Fibroblast of skin of left quadriceps (primary cell): ENCODE measurements around the gene TBC1D9B.
"Not testable (repeated sequence)": the region's sequence is repeated elsewhere in the genome, so short reads cannot be mapped to it uniquely, and the experiment has no call there.

Source experiments
- DNase-seq, 2 experiments: peaks; one replicate each; pipeline ENCODE4 v3.0.0-alpha.2; 2013; ENCODE audit warnings: low read depth in 2 of 2

TBC1D9B gene

GRCh38 chr5:179839328-179840256 is 68.1 kb downstream of the TBC1D9B start:
- no peak for DNase-seq

GRCh38 chr5:179837076-179838011 is 70.4 kb downstream of the TBC1D9B start:
- no peak for DNase-seq

- DNase-seq, result no peak
These were observed 71.3 kb downstream of the TBC1D9B start for GRCh38 chr5:179836225-179837019.

GRCh38 chr5:179834871-179835270 is 72.8 kb downstream of the TBC1D9B start:
- not testable (repeated sequence) for DNase-seq

GRCh38 chr5:179834120-179834519 is 73.6 kb downstream of the TBC1D9B start:
- DNase-seq, result no peak

GRCh38 chr5:179833709-179834070 is 74.0 kb downstream of the TBC1D9B start:
- no peak for DNase-seq

- DNase-seq, result no peak
These were observed 74.5 kb downstream of the TBC1D9B start for GRCh38 chr5:179833056-179833708.

- DNase-seq, result no peak
These were observed 75.5 kb downstream of the TBC1D9B start for GRCh38 chr5:179832039-179832745.

- DNase-seq, result no peak
These were observed 76.8 kb downstream of the TBC1D9B start for GRCh38 chr5:179830818-179831468.

- DNase-seq, result no peak
These were observed 77.8 kb downstream of the TBC1D9B start for GRCh38 chr5:179829732-179830435.

GRCh38 chr5:179828756-179829421 is 78.8 kb downstream of the TBC1D9B start:
- no peak for DNase-seq

- no peak for DNase-seq
These were observed 80.0 kb downstream of the TBC1D9B start for GRCh38 chr5:179827680-179828079.

GRCh38 chr5:179825655-179826182 is 82.0 kb downstream of the TBC1D9B start:
- no peak for DNase-seq

GRCh38 chr5:179824745-179825112 is 83.0 kb downstream of the TBC1D9B start:
- no peak for DNase-seq

- DNase-seq, result no peak
These were observed 83.6 kb downstream of the TBC1D9B start for GRCh38 chr5:179823937-179824744.

GRCh38 chr5:179822444-179822990 is 85.2 kb downstream of the TBC1D9B start:
- DNase-seq, result no peak

- DNase-seq, result no peak
These were observed 85.7 kb downstream of the TBC1D9B start for GRCh38 chr5:179822059-179822432.
